Measurements from ENCODE around the gene GRIK3. TPM values are rescaled to one million over a fixed set of nuclear protein-coding genes. Genes with fewer than 3 reads are reported as not detected.

Gene GRIK3
- total RNA-seq, 1 experiment from 2014 or later: not detected

DNA sequence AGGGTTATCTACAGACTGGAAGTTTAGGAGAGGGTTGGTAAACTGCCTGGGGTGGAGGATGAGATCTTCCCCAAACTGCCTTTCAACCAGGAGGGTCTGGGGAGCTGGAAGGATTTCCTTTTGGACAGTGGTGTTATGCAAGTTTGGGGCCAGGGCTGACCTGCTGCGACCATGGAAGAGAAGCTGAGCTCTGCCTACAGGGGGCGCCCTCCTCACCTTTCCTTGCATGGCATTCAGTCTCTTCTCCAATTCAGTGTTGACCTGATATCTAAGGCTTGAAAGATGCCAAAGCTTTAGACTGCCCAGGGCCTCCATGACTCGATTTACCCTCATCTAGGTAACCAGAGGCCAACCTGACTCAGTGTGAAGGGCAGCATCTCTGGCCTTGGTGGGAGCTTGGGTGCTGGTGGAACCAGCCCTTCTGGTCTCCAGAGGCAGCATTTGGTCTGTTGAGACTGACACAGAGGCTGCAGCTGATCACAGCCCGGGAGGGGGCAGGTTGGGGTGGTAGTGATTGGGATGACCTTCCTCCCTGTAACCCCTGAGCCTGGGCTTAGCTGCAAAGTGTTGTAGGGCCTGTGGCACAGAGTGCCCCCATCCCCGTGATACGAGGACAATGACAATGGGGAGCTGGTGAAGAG is 170.0 kb downstream of the GRIK3 start:
- in situ Hi-C loops (cut with HindIII; ENCODE audit: low pct_unique_long_range_greater_than_20kb, low sequenced_read_pairs): no loop called here
- DNase-seq (ENCODE audit: low read depth, low spot score): peak; percentile 32

DNA sequence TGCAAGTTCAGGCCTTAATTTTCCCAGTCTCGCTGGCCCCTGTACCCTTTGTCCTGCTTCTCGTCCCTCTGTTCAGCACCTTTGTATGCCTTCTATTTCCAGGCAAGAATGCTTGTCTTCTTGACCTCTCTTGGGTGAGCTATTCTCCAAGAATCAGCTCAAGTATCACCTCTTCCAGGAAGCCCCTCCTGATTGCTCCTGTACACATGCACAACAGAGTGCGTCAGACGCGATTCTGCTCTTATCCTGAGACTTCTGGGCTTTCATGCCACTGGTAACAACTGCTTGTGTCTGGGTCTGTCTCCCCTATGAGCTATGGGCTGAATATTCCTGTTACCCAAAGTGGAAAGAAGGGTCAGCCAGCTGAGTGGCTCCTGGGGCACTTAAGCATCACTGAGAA is 170.8 kb downstream of the GRIK3 start:
- no peak for DNase-seq (ENCODE audit: low read depth, low spot score)
- in situ Hi-C loops (cut with HindIII; ENCODE audit: low pct_unique_long_range_greater_than_20kb, low sequenced_read_pairs): no loop called here

DNA sequence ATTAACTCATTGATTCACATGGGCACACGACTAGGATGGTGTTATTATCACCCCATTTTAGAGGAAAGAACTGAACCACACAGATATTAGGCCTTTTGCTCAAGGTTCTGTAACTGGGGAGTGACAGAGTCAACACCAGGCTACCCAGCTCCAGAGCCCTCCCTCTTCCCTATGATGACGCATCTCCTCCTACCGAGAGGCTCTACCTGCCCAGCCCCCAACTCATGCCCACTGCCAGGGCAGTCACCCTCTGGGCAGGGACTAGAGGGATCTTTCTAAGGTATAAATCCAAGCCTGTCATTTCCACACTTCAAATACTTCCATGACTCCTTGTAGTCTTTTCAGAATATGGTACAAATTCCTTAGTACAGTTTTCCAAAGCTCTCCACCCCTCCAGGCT is 171.3 kb downstream of the GRIK3 start:
- no peak for DNase-seq (ENCODE audit: low read depth, low spot score)
- in situ Hi-C loops (cut with HindIII; ENCODE audit: low pct_unique_long_range_greater_than_20kb, low sequenced_read_pairs): no loop called here

- in situ Hi-C loops (cut with HindIII; ENCODE audit: low pct_unique_long_range_greater_than_20kb, low sequenced_read_pairs): no loop called here
- no peak for DNase-seq (ENCODE audit: low read depth, low spot score)
Measured at GRCh38 chr1:36861375-36861774, 172.9 kb downstream of the GRIK3 start.

DNA sequence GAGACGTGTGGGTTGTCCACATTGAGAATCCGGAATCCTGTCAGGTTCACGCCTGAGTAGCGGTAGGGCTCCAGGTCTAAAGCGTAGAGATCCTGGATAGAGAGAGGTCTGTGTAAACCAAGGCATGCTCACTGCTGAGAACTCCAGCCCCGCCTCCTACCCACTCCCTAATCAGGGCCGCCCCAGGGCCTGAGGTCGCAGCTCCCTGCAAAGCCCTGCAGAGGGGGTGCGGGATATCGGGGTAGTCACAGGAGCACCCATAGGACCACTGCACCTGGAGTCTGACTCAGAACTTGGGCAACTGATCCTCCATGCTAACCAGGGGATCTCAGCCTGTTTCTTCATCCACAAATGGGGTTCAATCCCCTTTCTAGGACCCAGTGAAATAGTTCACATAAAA is 174.4 kb downstream of the GRIK3 start:
- no peak for DNase-seq (ENCODE audit: low read depth, low spot score)
- in situ Hi-C loops (cut with HindIII; ENCODE audit: low pct_unique_long_range_greater_than_20kb, low sequenced_read_pairs): no loop called here

GRCh38 chr1:36858981-36859380 is 175.3 kb downstream of the GRIK3 start:
- DNase-seq (ENCODE audit: low read depth, low spot score): no peak
- in situ Hi-C loops (cut with HindIII; ENCODE audit: low pct_unique_long_range_greater_than_20kb, low sequenced_read_pairs): no loop called here

DNA sequence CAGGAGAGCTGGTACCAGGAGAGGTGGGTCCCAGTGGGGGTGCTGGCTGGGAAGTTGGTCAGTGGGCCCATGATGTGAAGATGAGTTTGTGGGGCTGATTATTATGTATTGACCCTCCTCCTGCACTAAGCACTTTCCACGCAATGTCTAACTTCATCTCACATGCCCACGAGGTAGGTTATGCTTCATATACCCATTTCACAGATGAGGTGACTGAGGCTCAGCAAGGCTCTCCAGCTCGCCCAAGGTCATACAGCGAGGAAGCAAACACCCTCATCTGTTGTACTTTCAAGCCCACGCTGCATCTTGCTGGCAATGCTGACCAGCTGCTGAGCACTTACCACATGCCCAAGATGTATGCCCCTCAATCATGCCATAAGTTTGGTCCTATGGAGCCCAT is 175.8 kb downstream of the GRIK3 start:
- in situ Hi-C loops (cut with HindIII; ENCODE audit: low pct_unique_long_range_greater_than_20kb, low sequenced_read_pairs): no loop called here
- DNase-seq (ENCODE audit: low read depth, low spot score): no peak

DNA sequence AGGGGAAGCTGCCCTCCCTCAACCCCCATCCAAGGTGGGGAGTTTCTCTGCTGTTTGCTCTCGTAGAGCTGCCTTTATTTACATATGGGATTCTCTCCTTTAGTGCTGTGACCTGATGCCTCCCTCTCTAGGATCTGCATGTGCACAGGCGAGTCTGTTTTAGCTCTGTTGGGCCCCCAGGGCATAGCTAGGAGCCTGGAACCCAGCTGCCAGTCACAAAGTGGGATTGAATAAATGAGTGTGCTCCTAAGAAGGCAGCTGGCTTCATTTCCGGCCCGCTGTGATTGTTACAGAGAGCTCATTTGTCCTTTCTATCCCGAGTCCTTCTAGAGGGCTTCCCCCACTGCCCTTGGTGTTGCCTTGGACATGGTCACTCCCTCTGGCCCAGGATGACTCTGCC is 176.6 kb downstream of the GRIK3 start:
- in situ Hi-C loops (cut with HindIII; ENCODE audit: low pct_unique_long_range_greater_than_20kb, low sequenced_read_pairs): no loop called here
- DNase-seq (ENCODE audit: low read depth, low spot score): peak; percentile 61

DNA sequence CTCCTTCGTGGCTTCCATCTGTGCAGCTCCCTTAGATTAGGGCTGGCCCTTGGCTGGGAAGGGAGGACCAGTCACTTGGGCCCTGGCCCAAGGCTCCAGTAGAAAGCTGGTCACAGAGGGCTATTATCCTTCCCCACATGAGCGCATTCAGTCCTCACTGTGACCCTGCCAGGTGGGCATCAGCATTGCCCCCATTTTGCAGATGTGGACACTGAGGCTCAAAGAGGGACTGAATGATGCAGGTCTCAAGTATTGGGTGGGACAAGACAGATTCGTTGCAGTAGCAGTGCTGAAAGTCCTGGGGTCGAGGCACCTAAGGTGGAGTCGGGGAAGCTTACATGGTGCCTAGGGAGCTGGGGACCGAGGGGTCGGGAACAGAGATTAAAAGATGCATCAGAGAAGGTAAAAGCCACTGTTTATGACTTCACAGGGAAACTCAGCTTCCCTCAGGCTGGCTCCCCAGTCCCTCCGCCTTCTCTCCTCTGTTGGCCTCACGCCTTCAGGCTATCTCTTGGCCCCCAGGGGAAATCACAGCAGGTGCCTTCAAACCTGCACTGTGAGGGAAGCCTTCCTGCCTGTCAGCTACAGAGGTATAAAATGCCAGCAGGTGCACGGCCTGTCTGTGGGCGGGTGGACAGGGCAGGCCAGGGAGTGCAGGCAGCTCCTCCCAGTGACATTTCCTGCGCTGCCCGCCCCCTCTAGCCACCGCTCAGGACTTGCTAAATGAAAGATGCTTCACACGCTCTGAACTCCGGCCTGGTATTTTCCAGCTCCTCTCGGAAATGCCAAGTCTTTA is 178.4 kb downstream of the GRIK3 start:
- in situ Hi-C loops (cut with HindIII; ENCODE audit: low pct_unique_long_range_greater_than_20kb, low sequenced_read_pairs): no loop called here
- DNase-seq (ENCODE audit: low read depth, low spot score): no peak

- in situ Hi-C loops (cut with HindIII; ENCODE audit: low pct_unique_long_range_greater_than_20kb, low sequenced_read_pairs): no loop called here
- no peak for DNase-seq (ENCODE audit: low read depth, low spot score)
Measured at GRCh38 chr1:36853638-36854037, 180.7 kb downstream of the GRIK3 start.

DNA sequence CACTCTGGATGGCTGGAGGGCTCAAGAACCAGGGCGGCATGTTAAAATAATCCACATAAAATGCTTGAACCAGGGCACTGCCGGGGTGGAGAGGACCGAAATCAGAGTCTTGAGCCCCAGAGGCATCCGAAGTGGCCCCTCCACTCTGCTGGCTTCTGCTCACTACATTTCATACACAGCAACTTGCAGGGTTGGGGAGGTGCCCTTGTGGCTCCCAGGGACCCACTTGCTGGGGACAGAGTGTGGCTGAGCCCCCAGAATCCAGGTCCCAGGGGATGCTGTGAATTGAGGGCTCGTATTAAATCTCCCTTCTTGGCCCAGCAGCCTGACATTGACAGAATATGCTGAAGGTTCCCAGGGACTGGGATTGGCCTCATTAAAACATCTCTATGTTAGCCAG is 181.7 kb downstream of the GRIK3 start:
- DNase-seq (ENCODE audit: low read depth, low spot score): no peak
- in situ Hi-C loops (cut with HindIII; ENCODE audit: low pct_unique_long_range_greater_than_20kb, low sequenced_read_pairs): no loop called here

GRCh38 chr1:36851595-36851994 is 182.7 kb downstream of the GRIK3 start:
- DNase-seq (ENCODE audit: low read depth, low spot score): no peak
- in situ Hi-C loops (cut with HindIII; ENCODE audit: low pct_unique_long_range_greater_than_20kb, low sequenced_read_pairs): no loop called here

- DNase-seq (ENCODE audit: low read depth, low spot score): no peak
- in situ Hi-C loops (cut with HindIII; ENCODE audit: low pct_unique_long_range_greater_than_20kb, low sequenced_read_pairs): no loop called here
Measured at GRCh38 chr1:36851087-36851486, 183.2 kb downstream of the GRIK3 start.

DNA sequence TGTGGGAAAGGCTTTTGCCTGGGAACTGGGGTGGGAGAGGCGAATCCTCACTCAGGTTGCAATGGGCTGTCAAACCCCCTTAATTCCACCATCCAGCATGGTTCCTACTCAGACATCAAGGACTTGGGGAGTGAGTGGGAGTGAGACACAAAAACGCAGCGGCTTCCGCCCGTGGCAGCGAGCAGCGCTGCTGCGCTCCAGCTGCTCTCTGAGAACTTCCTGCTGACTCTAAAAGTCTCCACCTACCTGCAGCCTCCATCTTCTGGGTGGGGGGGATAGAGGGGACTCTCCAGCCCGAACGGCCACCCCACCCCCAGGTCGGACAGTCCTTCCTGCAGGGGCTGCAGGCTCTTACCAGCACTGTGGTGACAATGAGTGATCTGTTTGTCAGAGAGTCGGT is 184.4 kb downstream of the GRIK3 start:
- in situ Hi-C loops (cut with HindIII; ENCODE audit: low pct_unique_long_range_greater_than_20kb, low sequenced_read_pairs): no loop called here
- no peak for DNase-seq (ENCODE audit: low read depth, low spot score)

DNA sequence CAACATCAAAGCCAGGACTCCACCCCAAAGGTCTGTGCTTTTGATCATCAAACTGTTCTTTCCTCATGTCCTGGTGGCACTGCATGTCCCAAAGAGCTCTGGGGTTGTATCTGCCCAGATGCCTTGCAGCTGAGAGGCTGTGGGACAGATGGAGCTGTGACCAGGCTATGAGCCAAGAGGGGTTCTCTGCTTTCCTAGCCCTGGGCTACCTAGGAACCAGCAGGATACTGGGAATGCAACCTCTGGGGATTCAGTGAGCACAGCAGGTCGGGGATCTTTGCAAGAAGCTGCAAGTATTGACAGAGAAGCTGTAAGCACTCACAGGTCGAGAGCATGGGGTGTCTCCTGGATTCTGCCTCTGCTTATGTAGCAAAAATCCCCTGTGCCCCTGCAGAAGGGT is 186.6 kb downstream of the GRIK3 start:
- DNase-seq (ENCODE audit: low read depth, low spot score): no peak
- in situ Hi-C loops (cut with HindIII; ENCODE audit: low pct_unique_long_range_greater_than_20kb, low sequenced_read_pairs): no loop called here

DNA sequence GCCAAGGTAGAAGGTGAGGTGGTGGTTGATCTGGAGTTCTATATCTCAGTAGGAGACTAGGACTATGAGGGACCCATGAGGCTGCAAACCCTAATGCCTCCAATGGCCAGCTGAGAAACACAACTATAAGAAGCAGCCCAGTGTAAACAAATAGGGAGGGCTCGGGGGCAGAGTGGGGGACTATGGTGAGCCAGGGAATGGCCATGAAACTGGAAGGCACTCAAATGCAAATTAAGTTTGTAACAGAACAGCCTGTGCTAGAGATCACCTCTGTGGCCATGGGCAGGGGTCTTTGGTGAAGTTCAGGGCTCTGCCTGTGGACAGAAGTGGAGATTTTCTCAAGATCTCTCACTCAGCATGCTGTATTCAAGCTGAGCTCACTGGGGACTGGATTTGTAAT is 187.1 kb downstream of the GRIK3 start:
- in situ Hi-C loops (cut with HindIII; ENCODE audit: low pct_unique_long_range_greater_than_20kb, low sequenced_read_pairs): no loop called here
- DNase-seq (ENCODE audit: low read depth, low spot score): no peak

GRCh38 chr1:36846357-36846756 is 188.0 kb downstream of the GRIK3 start:
- in situ Hi-C loops (cut with HindIII; ENCODE audit: low pct_unique_long_range_greater_than_20kb, low sequenced_read_pairs): no loop called here
- DNase-seq (ENCODE audit: low read depth, low spot score): no peak

GRCh38 chr1:36845802-36846201 is 188.5 kb downstream of the GRIK3 start:
- in situ Hi-C loops (cut with HindIII; ENCODE audit: low pct_unique_long_range_greater_than_20kb, low sequenced_read_pairs): no loop called here

DNA sequence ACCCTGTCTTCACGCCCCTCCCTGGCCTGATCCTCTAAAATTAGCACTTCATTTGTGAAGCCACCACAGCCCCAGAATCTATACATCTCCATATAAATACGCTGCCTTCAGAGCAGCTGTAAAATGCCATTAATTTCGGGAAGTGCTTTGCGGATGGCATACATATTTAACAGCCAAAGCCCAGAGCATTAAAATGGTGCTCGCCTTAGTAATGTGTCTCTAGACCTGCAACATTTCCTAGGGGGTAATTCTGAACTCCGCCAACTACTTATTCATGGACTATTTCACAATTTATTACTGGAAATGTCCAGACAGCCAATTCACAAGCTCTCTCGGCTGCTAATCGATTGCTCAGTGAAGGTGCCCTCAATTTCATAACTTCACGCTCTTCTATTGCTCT is 189.4 kb downstream of the GRIK3 start:
- in situ Hi-C loops (cut with HindIII; ENCODE audit: low pct_unique_long_range_greater_than_20kb, low sequenced_read_pairs): no loop called here
- DNase-seq (ENCODE audit: low read depth, low spot score): no peak

More at GRCh38 chr1:36845802-36846201, 188.5 kb downstream of the GRIK3 start:
- no peak for DNase-seq (ENCODE audit: low read depth, low spot score)
